H1 (cell line): ENCODE data around the gene SMAD6. TPM values are rescaled to one million over a fixed set of nuclear protein-coding genes. Genes with fewer than 3 reads are reported as not detected.

ENCODE experiments used
- BCL11A ChIP-seq, 2 experiments: IDR thresholded peaks; one replicate each; pipeline ENCODE4 v1.6.1; 2011; ENCODE audit warnings: low read depth in 2 of 2, low read length in 2 of 2, mild to moderate bottlenecking in 2 of 2
- FOSL1 ChIP-seq: IDR thresholded peaks from 2 replicates; pipeline ENCODE4 v1.6.1; 2011; ENCODE audit warnings: mild to moderate bottlenecking, low read depth, low read length, moderate library complexity; ENCODE audit not compliant: insufficient read depth
- KDM4A ChIP-seq: IDR thresholded peaks from one replicate; pipeline ENCODE4 v1.7.1; 2012; ENCODE audit warnings: low read depth, mild to moderate bottlenecking, moderate library complexity, low read length, inconsistent platforms; ENCODE audit not compliant: severe bottlenecking
- PHF8 ChIP-seq: fragments of 200-600 bp; sonication (generic); conservative IDR thresholded peaks from 2 replicates; pipeline ENCODE4 v1.7.1; 2012; ENCODE audit warnings: low read depth, mild to moderate bottlenecking, inconsistent platforms, low read length, moderate library complexity
- POU5F1 ChIP-seq: IDR thresholded peaks from 2 replicates; pipeline ENCODE4 v1.6.1; 2011; ENCODE audit warnings: low read depth, mild to moderate bottlenecking, low read length, moderate library complexity
- RXRA ChIP-seq: IDR thresholded peaks from 2 replicates; pipeline ENCODE4 v1.6.1; 2011; ENCODE audit warnings: low read depth, mild to moderate bottlenecking, low read length, moderate library complexity; ENCODE audit not compliant: insufficient read depth
- SP1 ChIP-seq: IDR thresholded peaks from 2 replicates; pipeline ENCODE4 v1.6.1; 2011; ENCODE audit warnings: low read depth, low read length
- YY1 ChIP-seq: IDR thresholded peaks from 2 replicates; pipeline ENCODE4 v1.6.1; 2011; ENCODE audit warnings: low read depth, mild to moderate bottlenecking, low read length
- ZNF274 ChIP-seq: IDR thresholded peaks from 2 replicates; pipeline ENCODE4 v1.7.0; 2012; ENCODE audit warnings: low read length, borderline replicate concordance; ENCODE audit errors: extremely low read depth
- polyA plus RNA-seq, 7 experiments: library from polyadenylated mRNA; depleted of rRNA in 3 of 7; stranded (reverse) in 5 of 7; unstranded in 2 of 7; fragments of >200 nt in 5 of 7; fragments of 200-250 nt in 2 of 7; gene quantifications; 1 replicate in 5 of 7; 2 replicates in 1 of 7; 4 replicates in 1 of 7; pipeline versions ENCODE4 v1.2.1 to v1.2.3, GENCODE V29; 2011 to 2013; ENCODE audit warnings: missing spikeins in 2 of 7, mixed read lengths in 2 of 7
- total RNA-seq: library from RNA; stranded (reverse); fragmentation: NEBNext Ultra II Directional; extraction: Animal tissue kit (Norgen Biotek cat#: 25700); gene quantifications from 2 replicates; pipeline ENCODE4 v1.2.1, GENCODE V29; 2021

The SMAD6 gene
- total and polyA plus RNA-seq, 2 of the 8 experiments (the other 6 are each of a cell fraction or from before 2014, with no cell fraction given) = 1.8 to 7.0 TPM

DNA sequence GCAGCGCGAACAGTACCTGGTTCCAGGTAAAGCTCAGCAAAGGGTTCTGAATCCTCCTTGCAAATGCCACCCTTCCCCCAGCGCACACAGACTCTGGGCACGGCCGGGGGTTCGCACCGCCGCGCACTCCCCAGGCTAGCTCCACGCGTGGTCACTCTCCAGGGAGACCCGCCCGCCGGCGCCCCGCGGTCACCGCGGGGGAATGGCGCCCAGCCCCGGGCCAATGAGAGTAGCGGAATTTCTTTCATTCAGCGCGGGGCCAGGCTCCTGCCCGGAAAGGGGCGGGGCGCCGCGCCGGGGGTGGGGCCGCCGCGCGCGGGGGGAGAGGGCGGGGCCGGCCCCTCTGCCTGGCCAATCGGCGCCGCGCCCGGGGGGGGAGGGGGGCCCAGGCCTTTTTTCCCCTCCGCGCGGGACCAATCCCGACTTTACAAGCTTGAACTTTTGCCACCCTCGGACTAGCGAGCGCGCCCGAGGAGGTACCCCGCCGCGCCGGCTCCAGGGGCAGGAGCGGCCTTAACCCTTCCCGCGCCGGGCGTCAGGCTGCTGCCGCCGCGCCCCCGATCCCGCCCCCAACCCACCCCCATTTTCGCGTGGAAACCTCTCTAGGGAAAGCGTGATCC lies 1.1 kb upstream of the SMAD6 start (continued):
- TF ChIP-seq KDM4A = peak; percentile 76
- 0 out of 2 replicates have a peak, but pooled peaks have one; percentile 45 for TF ChIP-seq SP1
- no peak for TF ChIP-seq POU5F1
- TF ChIP-seq BCL11A (IDR thresholded peaks at IDR 0.05; ENCODE audit: low read depth in 2 of 2, low read length in 2 of 2) = no peak
- TF ChIP-seq YY1 = peak; percentile 72; the same call in 1 of the 2 replicates
- TF ChIP-seq PHF8 = 0 out of 2 replicates have a peak, but pooled peaks have one; percentile 18
- TF ChIP-seq ZNF274 = no peak
- no peak for TF ChIP-seq FOSL1
- TF ChIP-seq RXRA = 0 out of 2 replicates have a peak, but pooled peaks have one; percentile 42
